Bronchial epithelial cell (primary cell): ENCODE results near the gene ARHGAP19. TPM values are rescaled to one million over a fixed set of nuclear protein-coding genes. Genes with fewer than 3 reads are reported as not detected.

Source experiments
- DNase-seq: peaks from one replicate; pipeline ENCODE4 v3.0.0-alpha.2; 2010; ENCODE audit warnings: low read depth
- FAIRE-seq: peaks from 2 replicates; lab custom pipeline; 2011; peaks lifted over from hg19 to GRCh38; lab: Jason Lieb, UNC
- H3K27me3 ChIP-seq: 2 replicates; pipeline ENCODE4 v1.5.1; 2011; ENCODE audit warnings: low read length; ENCODE audit not compliant: control insufficient read depth, insufficient read depth
- H3K36me3 ChIP-seq: 2 replicates; pipeline ENCODE4 v1.5.1; 2011; ENCODE audit warnings: low read length; ENCODE audit not compliant: control insufficient read depth, insufficient read depth
- H3K4me3 ChIP-seq: 2 replicates; pipeline ENCODE4 v1.5.1; 2011; ENCODE audit warnings: mild to moderate bottlenecking, low read depth, low read length, control low read depth
- CTCF ChIP-seq: IDR thresholded peaks from 2 replicates; pipeline ENCODE4 v1.5.1; 2011; ENCODE audit warnings: mild to moderate bottlenecking, moderate library complexity, low read length, control low read depth, inconsistent platforms; ENCODE audit not compliant: insufficient read depth, severe bottlenecking
- total RNA-seq: library from RNA; depleted of rRNA; stranded (reverse); fragments of >200 nt; gene quantifications from 2 replicates; pipeline ENCODE4 v1.2.1, GENCODE V29; 2014

ARHGAP19 gene
- total RNA-seq, 1 donor from 2014 or later = 4.7 TPM

DNA sequence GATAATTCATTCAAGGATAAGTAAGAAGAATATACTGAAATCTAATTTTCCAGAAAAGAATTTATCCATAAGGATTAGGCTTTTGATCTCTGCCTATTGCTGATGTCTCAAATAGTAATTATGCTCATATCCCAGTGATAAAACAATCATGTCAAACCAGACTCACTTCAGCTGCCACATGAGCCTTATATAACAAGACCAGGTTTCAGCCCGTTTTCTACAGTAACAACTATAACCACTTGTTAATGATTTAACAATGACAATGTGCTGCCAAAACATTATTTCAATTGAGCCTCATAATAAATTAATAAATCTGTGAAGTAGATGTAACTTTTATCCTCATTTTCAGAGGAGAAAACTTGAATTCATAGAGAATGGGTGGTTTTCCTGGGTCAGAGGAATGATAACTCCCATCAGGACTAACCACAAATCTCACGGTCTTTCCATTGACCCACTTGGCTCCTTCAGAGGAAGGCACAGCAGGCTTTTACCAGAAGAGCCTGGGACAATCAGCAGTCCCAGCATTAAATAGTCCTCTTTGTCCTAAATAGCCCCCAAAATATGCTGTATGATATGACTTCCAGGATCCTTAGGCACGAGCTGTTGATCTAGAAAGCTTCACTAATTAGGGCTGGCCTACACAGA lies 64.2 kb downstream of the ARHGAP19 start:
- no peak for DNase-seq
- Histone ChIP-seq H3K27me3 (no peaks in the 10 kb centered on the region), H3K36me3 (no peaks in the 10 kb centered on the region), H3K4me3 (no peak overlapping the region)
- no peak for TF ChIP-seq CTCF
- no peak for FAIRE-seq

DNA sequence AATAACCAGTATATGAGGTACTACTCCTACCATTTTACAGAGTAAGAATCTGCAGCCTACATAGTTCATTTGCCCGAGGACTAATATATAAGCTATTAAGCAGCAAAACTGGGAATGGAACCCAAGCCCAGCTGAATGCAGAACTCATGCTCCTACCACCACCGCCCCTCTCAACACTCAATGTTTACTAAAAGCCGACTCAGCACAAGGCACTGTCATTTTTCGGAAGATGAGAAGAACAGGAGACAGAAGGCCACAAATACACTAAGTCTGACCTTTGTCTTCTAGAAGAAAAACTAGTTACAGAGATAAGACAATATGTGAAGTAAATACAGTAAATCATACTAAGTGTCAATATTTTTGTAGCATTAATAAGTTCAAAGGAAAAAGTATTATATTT lies 66.0 kb downstream of the ARHGAP19 start:
- H3K4me3 ChIP-seq = no peak overlapping the region
- DNase-seq = no peak
- no peak for TF ChIP-seq CTCF
- H3K27me3 ChIP-seq = no peaks in the 10 kb centered on the region
- H3K36me3 ChIP-seq = no peaks in the 10 kb centered on the region
- FAIRE-seq = no peak

- no peak for DNase-seq
- Histone ChIP-seq H3K36me3 (no peaks in the 10 kb centered on the region), H3K4me3 (no peak overlapping the region), H3K27me3 (no peaks in the 10 kb centered on the region)
- no peak for TF ChIP-seq CTCF
- FAIRE-seq = no peak
These were observed 67.7 kb downstream of the ARHGAP19 start for GRCh38 chr10:97224483-97225435.

DNA sequence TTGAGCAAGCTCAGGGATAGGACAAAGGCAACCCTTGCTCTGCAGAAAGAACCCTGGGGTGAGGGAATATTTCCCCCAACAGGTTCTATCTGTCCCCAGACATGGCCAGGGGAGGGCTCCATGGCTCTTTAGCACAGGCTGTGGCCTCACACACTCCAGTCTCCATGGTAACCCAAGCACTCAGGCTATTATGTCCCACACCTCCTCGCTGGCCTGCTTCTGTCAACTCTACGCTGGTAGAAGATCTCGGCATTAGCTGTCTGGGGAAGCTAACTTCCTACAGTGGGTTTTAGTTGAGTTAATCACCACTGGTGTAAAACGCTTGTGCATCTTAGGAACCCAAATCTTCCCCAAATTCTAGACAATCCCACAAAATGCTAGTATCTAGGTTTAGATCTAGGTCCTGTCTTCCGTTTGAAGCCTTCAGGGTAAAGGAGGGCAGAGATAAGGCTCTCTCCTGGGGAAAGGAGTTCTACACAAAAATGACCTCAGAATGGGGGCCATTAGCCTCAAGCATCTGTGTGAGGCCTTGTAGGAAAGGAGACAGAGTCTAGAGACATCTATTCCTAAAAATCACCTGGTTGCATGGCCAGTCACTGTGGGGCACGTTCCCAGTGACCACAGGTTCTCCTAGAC lies 70.0 kb downstream of the ARHGAP19 start:
- FAIRE-seq = no peak
- no peak overlapping the region for H3K4me3 ChIP-seq
- no peaks in the 10 kb centered on the region for H3K36me3 ChIP-seq
- TF ChIP-seq CTCF = no peak
- no peak for DNase-seq
- H3K27me3 ChIP-seq = no peaks in the 10 kb centered on the region

DNA sequence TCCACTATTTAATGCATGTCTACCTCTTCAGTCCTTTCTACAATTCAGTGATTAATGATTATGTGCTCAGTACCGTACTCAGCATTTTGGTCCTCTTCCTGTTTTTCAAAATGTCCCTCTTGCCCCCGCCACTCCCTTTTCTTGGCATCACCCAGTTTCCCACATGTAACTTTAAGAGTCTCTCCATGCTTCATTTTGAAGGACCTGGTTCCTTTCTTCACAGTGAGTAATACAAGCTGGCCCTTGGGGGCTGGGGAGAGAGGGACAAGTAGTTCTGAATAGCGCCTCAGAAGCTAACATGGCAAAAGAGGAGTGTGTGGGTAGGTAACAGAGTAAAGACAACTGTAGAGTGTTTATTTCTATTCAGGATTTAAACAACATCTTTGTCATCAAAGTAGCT lies 72.1 kb downstream of the ARHGAP19 start:
- H3K27me3 ChIP-seq = no peaks in the 10 kb centered on the region
- H3K4me3 ChIP-seq = no peak overlapping the region
- DNase-seq = no peak
- no peaks in the 10 kb centered on the region for H3K36me3 ChIP-seq
- FAIRE-seq = no peak
- no peak for TF ChIP-seq CTCF
